Stimulated activated CD8-positive, alpha-beta memory T cell treated with anti-CD3 and anti-CD28 coated beads, Interleukin-4, amount 100 ng/mL, for 24 hours (primary cell): ENCODE data around the gene PSD.

Experiments used
- DNase-seq: peaks from one replicate; pipeline ENCODE4 v3.0.0-alpha.2; 2020; ENCODE audit warnings: low read depth

Gene PSD

DNA sequence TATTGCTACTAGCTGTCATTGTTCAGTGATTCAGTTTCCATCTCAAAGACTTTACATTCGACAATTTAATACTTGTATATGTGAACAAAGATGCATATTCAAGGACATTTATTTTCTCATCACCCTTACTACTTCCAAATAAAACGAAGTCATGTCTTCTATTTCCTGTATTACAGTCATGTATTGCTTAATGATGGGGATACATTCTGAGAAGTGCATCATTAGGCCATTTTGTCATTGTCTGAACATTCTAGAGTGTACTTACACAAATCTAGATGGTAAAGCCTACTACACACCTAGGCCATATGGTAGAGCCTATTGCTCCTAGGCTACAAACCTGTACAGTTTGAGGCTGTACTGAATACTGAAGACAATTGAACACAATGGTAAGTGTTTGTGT is 26.3 kb upstream of the PSD start:
- no peak for DNase-seq

DNA sequence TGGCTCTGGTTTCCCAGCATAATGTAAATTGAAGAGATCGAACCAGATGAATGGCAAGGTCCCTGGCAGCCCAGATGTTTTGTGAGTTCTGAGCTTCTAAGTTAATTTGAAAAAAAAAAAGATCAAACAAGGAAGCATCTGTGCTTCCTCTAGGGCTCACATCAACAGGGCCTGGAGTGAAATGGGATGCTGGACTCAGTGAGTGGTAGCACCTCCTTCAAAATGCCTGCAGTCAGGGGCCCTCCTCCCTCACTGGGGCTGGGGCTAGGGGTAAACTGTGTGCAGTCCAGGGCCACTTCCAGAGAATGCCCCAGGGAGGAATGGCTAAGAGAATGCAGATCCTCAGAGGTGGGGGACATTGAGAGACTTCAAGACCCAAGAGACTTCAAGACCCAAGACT is 19.8 kb upstream of the PSD start:
- no peak for DNase-seq

DNA sequence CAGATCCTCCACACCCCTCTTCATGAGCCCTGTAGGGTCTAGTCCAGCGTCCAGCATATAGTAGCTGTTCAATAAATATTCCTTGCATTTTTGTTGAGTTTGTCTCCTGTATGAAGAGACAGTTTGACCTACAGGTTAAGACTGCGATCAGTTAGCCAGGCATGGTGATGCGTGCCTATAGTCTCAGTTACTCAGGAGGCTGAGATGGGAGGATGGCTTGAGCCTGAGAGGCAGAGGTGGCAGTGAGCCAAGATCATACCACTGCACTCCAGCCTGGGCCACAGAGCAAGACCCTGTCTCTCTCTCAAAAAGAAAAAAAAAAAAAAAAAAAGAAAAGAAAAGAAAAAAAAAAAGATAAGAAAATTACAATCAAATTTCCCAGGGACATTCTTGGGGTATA is 18.9 kb upstream of the PSD start:
- no peak for DNase-seq

DNA sequence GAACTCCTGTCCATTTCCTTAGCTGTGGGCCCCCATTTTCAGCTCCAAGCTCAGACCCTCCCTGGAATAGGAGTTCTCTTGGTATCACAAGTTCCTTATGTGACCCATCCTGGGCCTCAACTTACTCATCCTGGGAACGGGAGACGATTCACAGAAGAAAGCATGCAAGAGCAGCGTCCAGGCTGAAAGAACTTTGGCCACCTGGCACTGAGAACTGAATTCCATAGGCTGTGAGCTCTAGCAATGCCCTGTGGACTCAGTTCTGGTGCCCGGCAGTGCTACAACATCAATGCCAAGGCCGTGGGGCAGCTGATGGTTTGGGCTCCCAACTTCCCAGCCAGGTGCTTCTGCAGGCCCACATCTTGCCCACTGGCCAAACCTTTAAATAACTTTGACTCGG is 17.7 kb upstream of the PSD start:
- DNase-seq: no peak

DNA sequence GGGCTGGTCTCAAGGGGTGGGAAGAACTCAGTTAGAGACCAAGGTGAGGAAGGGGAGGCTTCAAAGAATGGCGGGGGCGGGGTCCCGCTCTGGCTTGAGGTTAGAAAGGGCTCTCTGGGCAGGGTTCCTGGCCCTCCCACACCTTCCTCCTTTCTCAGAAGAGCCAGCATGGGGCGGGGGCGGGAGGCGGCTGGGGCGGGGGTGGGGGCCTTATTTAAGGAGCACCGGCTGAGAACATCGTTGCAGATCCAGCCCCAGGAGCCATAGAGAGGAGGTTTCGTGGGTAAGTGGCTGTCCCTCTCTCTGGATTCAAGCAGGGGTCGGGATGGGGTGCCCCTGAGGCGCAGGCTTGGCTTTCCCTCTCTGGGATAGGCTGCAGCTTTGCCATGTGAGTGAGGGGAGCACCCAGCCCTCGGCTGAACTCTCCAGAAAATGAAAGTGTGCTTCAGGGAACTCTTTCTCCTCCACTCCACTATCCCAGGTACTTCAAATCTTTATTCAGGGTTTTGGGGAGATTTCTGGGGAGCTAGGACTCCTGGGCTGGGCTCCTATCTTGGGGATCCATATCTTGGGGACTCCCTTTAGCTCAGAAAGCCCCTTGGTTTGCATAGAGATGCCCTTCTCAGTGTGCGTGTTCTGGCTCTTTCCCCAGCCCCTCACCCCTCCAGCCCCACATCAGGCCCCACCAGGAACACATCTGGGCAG is 17.1 kb upstream of the PSD start:
- DNase-seq: no peak

DNA sequence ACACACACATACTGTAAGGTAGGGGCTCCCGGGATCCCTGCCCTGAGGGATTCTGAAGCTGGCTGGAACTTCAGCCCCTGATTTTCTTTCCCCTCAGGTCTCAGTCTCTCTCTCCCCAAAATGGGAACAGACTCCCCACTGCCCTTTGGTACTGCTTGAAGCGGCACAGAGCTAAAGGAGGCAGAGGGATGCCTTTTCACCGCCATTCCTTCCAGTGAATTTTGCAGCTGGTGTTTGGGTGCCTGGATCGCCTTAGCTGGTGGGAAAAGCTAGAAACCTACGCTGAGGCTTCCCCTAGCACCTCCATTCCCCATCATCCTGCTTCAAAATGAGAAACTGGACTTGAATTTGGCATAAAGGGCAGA is 16.5 kb upstream of the PSD start:
- no peak for DNase-seq

DNA sequence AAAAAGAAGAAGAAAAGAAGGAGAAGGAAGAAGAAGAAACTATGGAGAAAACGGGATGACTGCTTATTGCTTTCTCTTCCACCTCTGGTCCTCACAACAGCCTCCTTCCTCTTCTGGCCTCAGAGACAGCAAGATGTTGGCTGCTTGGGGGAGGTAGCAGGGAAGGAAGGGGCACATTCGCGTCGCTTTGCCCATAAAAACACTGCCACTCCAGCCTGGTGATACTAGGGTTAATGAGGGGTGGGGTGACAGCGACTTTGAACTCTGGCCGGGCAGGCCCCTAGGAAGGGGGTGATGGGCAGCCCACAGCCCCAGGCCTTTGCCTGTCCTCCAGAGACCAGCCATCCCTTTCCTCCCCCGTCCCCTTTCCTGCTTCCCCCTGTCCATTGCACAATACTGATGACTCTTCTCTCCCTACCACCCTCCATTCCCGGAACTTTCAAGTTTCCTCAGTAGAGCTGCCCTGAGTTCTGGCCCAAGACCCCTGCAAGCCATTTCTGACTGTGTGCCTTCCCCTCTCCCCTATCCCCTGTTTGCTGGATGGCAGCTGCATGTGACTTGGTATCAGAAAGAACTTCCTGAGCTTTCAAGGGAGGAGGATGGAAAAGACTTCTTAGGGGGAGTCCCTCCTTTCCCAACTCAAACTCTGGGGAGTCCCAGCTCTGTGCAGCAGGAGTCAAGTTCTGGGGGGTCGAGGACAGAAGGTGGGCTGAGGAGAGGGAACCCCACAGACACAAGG is 16.0 kb upstream of the PSD start:
- no peak for DNase-seq

DNA sequence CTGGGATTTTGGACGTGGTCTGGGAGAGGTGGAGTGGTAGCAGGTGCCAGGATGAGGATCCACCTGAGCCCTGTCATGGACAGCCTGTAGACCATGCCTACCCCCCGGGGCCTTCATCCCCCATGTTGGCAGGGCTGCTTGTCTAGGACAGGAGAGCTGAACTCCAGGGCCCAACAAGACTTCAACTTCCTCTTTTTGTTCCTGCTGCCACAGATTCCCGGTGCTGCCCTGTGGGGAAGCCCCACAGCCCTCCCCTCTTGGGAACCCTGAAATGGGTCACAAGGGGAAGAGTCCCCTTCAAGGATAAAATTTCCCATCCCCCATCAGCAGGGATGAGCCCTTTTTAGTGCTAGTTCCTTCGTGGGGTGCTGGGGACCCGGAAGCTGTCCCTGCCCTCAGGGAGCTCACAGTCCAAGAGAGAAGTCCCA is 15.0 kb upstream of the PSD start:
- no peak for DNase-seq

DNA sequence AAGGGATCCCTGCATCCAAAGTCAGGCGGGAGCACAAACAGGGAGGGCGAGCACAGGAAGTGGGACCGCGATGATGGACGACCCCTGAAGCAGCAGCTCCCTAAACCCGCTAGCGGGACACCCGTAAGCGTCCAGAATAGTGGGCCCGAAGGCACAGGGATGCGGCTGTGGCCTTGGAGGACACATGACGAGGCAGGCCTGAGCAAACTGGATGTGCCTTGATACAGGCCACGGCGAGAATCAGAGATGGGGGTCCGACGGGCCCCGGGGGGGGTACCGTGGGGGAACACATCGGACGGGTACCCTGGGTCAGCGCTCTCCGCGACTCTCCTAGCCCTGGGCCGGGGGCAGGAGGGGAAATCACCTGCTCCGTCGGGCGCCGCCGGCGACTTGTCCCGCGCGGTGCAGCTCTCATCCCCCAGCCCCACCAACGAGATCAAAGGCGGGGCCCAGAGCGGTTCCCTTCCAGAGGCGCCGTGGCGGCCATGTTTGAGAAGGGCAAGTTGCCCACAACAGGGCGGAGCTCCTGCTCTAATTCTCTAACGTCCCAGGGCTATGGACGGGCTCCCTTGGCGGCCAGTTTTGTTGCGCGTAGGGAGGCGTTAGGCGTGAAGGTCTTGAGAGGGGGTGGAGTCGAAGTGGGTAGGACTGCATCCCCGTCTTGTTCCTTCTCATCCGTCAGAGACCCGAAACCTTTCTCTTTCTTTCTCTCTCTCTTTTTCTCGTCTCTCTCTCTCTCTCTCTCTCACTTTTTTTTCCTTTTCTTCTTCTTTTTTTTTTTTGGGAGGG is 13.8 kb upstream of the PSD start, which contains the start of gene CUEDC2:
Gene CUEDC2, minus strand, starts transcription at position 413 of the 789 bp plus-strand sequence. CDS start 7,386 bp downstream, outside the sequence.
- DNase-seq: peak; percentile 92

DNA sequence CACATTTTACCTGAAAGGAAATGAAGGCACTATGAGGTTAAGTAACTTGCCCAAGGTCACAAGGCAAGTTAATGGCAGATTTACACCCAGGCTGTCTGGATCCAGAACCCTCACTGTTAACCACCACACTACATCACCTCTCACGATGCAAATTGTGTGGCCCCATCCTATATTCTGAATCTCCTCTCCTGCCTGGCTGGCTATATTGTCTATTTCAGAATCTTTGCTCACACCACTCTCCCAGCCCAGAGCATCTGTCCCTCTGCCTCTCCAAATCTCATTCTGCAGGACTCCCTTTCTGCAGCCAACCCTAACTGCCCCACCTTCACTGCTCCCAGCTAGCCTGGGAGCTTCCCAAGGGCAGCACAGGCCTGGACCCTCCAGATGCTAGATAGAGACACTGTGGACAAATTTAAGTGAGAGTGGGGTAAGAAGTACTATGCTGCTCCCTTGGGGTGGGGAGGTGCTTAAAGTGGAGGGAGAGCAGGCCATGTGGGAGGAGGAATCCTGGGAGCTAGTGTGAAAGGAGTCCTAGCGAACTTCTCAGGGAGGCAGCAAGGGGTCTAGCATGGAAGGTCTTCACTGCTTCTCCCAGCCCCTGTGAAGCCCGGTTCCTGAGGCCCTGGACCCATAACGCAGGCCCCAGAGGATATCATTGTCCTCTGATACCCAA is 13.0 kb upstream of the PSD start:
- DNase-seq: no peak

DNA sequence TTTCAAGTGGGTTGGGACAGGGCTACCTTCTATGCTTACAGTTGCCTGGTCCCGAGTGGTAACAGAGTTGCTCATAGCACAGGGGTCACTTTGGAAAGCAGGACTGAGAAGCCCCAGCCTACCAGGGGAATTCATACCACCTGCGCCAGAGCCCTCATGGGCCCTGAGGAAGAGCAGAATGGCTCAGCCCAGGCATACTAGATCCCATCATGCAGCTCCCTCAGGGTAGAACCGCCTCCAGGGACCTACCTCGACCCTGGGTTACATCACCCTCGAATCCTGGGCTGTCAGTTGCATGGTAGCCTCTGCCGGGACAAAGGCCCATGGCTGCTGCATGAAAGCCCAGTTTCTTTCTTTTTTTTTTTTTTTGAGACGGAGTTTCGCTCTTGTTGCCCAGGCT is 10.9 kb upstream of the PSD start:
- no peak for DNase-seq

DNA sequence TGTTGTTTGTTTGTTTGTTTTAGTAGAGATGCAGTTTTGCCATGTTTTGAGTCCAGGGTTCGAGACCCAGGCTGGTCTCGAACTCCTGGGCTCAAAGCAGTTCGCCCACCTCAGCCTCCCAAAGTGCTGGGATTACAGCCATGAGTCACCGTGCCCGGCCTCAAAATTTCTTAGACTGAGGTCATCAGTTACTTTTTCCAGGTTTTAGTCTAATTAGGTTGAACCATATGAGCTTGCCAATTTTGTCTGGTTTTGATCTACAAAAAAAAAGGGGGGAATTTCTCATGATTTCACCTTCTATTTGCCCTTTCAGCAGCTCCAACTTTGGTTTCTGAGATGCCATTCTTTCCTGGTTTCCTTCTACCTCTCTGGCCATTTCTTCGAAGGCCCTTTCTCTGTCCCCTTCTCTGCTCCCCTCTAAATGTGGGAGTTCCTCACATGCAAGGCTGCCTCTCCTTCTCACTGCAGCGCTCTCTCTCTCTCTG is 8.3 kb upstream of the PSD start:
- DNase-seq: no peak

DNA sequence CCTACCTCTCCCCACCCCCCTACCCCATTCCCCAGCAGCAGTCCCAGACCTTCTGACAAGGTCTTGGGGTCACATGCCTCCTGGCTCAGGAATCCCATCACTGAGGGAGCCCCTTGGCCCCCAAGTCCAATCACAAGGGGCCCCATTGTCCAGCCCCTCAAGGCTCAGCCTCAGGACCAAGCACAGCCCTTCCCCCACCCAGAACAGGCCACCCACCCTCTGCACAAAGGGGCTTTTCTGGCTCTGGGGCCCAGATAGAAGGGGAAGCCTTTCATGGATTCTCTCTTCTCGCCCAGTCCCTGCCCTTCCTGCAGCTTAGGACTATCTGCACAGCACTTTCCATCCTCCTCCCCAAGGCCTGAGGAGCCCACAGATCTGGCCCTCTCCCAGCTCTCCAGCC is 6.9 kb upstream of the PSD start:
- no peak for DNase-seq

DNA sequence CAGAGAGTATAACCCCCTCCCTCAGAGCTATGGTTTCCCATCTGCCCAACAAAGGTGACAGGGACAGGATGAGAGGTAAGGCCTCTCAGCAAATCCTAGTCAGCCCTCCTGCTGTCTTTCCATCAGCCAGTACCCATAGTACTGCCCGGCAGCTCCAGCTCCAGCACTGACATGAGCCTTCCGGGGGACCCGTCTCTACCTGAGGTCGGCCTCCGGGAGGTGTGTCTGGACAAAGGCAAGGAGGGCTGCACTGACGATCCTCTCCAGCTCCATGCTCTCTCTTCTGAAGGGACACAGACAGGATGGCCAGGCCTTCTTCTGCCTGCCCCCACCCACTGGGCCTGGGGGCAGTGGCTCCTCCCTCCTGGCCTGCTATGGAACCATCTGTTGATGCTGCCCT is 6.3 kb upstream of the PSD start:
- DNase-seq: no peak

DNA sequence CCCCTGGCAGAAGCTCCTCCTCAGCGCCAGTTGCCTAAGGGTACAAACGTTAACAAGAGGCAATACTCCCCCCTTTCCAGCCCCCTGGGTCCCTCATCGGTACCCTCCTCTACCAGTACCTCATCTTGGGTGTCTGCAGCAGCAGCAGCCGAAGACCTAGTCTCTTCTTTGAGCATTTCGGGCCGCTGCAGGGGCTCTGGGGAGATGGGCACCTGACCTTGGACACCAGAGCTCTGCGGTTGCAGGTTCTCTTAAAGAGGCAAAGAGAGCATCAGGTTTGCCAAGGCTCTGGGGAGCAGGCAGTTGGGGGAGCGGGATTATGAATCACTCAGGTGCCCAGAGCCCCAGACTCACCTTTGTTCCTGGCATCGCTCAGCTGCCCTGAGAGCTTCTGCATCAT is 5.6 kb upstream of the PSD start:
- no peak for DNase-seq

DNA sequence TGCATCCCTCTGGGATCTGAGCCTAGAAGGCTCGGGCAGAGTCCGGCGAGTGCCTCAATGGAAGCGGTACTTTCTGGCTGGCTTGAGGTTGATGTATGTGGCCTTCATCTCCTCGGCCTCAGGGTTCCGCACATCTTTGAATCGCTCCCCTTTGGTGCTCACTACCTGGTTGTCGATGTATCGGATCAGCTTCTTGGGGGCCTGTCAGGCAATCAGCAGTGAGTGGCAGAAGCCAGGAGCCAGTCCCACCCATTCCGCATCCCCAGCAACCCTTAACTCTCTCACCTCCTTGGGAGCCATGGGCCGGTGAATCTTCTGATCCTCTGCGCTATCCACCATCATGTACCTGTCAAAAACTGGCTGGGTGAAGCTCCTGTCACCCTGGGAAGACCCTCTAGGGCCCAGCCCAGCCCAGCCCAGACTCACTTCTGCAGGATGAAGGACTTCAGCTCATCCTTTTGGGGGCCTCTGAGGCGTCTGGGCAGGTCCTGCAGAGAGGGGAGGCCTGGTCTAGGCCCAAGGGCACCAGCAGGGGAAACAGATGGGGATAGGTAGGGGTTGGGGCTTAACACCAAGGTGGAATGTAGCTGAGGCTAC is 4.9 kb upstream of the PSD start:
- no peak for DNase-seq

DNA sequence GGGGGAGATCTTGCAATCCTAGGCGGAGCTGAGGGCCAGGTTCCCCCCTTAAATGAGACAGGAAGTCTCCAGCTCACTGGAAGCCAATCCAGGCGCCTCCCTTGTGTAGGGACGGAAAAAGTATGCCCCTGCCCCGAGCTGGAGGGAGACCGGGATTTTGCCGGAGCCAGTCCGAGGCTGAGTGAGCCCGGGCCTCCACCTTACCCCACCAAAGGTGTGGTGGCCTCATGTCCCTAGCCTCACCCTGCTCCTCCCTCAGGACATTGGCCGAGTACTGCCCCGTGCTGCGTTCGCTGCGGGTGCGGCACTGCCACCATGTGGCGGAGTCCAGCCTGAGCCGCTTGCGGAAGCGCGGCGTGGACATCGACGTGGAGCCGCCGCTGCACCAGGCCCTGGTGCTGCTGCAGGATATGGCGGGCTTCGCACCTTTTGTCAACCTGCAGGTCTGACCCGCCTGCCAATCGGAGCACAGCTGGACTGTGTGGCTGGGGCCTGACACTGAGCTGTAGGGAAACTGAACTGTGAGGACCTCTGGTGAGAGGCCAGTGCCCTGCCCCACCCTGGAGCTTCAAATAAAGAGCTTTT is 4.1 kb upstream of the PSD start:
- no peak for DNase-seq

DNA sequence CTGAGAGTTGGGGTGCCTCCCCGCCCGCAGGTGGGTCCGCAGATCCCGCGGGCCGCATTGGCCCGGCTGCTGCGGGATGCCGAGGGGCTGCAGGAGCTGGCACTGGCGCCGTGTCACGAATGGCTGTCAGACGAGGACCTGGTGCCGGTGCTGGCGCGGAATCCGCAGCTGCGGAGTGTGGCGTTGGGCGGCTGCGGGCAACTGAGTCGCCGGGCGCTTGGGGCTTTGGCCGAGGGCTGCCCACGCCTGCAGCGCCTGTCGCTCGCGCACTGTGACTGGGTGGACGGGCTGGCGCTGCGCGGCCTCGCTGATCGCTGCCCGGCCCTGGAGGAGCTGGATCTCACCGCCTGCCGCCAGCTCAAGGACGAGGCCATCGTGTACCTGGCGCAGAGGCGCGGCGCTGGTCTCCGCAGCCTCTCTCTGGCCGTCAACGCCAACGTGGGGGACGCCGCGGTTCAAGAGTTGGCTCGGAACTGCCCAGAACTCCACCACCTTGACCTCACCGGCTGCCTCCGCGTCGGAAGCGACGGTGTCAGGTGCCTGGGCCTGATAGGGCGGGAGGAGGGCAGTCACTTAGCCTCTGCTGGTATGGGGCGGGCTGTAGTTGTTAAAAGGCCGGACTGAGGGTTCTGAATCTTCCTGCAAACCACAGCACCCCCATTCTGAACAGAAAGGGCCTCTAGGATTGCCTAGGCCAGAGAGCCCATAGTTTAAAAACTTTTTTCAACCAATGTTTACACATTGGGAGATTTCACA is 3.4 kb upstream of the PSD start:
- no peak for DNase-seq

DNA sequence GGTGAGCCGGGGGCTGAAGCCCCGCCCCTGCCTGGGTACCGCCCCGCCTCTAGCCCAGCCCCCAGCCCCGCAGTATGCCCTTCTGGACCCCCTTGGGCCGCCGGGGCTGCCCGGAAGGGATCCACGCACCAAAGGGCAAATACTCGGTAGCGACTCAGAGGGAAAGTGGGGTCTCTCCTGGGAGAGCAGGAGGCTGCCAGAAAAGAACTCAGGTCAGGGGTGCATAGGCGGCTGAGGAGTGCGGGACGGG is 2.8 kb upstream of the PSD start:
- no peak for DNase-seq

DNA sequence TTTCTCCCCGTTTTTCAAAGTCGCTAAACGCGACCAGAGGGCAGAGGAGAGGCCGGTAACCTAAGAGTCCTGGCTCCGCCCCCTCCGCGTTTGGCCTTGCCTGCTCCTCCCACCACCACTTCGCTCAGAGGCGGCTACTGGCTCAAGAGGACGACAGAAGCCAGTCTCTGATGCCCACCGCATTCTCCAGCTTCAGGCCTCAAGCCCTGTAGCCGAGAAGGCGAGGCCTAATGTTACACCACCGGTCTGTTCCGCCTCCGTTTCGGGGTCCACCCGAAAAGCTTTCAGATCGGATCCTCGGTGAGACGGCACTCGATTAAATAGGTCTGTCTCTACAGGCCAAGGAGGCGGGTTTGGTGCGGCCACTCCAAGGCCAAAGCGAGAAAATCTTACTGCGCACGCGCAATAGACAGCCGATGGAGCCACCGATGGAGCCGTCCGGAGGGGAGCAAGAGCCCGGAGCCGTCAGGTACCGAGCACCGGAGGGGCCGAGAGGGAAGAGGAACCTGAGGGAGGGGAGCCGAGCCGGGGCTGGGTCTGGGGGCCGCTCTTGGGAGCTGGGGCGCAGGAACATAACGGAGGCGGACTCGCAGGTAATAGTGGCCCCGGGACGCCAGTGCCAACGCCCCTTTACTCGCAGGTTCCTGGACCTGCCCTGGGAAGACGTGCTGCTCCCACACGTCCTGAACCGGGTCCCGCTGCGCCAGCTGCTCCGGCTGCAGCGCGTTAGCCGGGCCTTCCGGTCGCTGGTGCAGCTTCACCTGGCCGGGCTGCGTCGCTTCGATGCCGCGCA is 2.3 kb upstream of the PSD start, which contains the start of gene FBXL15:
Gene FBXL15, plus strand, starts transcription at position 123 of the 793 bp plus-strand sequence. Its CDS starts 294 bp downstream, at position 417.
- DNase-seq: peak; percentile 94
